ENCODE results near the gene SCEL.
"Not testable (repeated sequence)": the region's sequence is repeated elsewhere in the genome, so short reads cannot be mapped to it uniquely, and the experiment has no call there.

Gene SCEL

GRCh38 chr13:77616027-77616426, 80.5 kb downstream of the SCEL start:
- H3K27ac ChIP-seq: no peak overlapping the region
- TF ChIP-seq ZFX (IDR thresholded peaks at IDR 0.05): no peak

GRCh38 chr13:77619655-77620054, 84.1 kb downstream of the SCEL start:
- no peak overlapping the region for H3K27ac ChIP-seq
- no peak for TF ChIP-seq ZFX (IDR thresholded peaks at IDR 0.05)
- TF ChIP-seq CTCF (conservative IDR thresholded peaks at IDR 0.05): no peak

- H3K27ac ChIP-seq: no peak overlapping the region
- TF ChIP-seq ZFX (IDR thresholded peaks at IDR 0.05): no peak
- TF ChIP-seq CTCF (conservative IDR thresholded peaks at IDR 0.05): no peak
Measured at GRCh38 chr13:77620138-77620537, 84.6 kb downstream of the SCEL start.

- peak overlapping the region; percentile 64 for H3K27ac ChIP-seq
- no peak for TF ChIP-seq CTCF (conservative IDR thresholded peaks at IDR 0.05)
- TF ChIP-seq ZFX (IDR thresholded peaks at IDR 0.05): no peak
Measured at GRCh38 chr13:77623806-77624205, 88.3 kb downstream of the SCEL start.

GRCh38 chr13:77628170-77628569, 92.7 kb downstream of the SCEL start:
- no peak overlapping the region for H3K27ac ChIP-seq
- TF ChIP-seq CTCF (conservative IDR thresholded peaks at IDR 0.05) (no peak), ZFX (IDR thresholded peaks at IDR 0.05) (no peak)

GRCh38 chr13:77637588-77637987, 102.1 kb downstream of the SCEL start:
- H3K27ac ChIP-seq: no peak overlapping the region
- TF ChIP-seq CTCF (conservative IDR thresholded peaks at IDR 0.05) (no peak), ZFX (IDR thresholded peaks at IDR 0.05) (no peak)

GRCh38 chr13:77650409-77650808, 114.9 kb downstream of the SCEL start:
- H3K27ac ChIP-seq: no peak overlapping the region
- no peak for TF ChIP-seq ZFX (IDR thresholded peaks at IDR 0.05)
- no peak for TF ChIP-seq CTCF (conservative IDR thresholded peaks at IDR 0.05)

GRCh38 chr13:77653301-77653700, 117.8 kb downstream of the SCEL start:
- no peak overlapping the region for H3K27ac ChIP-seq
- TF ChIP-seq ZFX (IDR thresholded peaks at IDR 0.05): no peak
- TF ChIP-seq CTCF (conservative IDR thresholded peaks at IDR 0.05): no peak

- H3K27ac ChIP-seq: not testable (repeated sequence)
Measured at GRCh38 chr13:77660016-77660415, 124.5 kb downstream of the SCEL start.
